Astrocyte (in vitro differentiated cells and primary cell): ENCODE measurements around the gene PCMTD2. TPM values are rescaled to one million over a fixed set of nuclear protein-coding genes. Genes with fewer than 3 reads are reported as not detected.
"Not testable (repeated sequence)": the region's sequence is repeated elsewhere in the genome, so short reads cannot be mapped to it uniquely, and the experiment has no call there.

ENCODE experiments used
- DNase-seq: peaks from one replicate; pipeline ENCODE4 v3.0.0-alpha.2; 2010; ENCODE audit warnings: low read depth
- FAIRE-seq: peaks from 2 replicates; lab custom pipeline; 2011; peaks lifted over from hg19 to GRCh38; lab: Jason Lieb, UNC
- H2AFZ ChIP-seq: 2 replicates; pipeline ENCODE4 v1.6.0; 2012; ENCODE audit warnings: low read depth, low read length, inconsistent platforms
- H3K27ac ChIP-seq: 2 replicates; pipeline ENCODE4 v1.5.1; 2011; ENCODE audit warnings: low read depth, low read length, inconsistent platforms
- H3K27me3 ChIP-seq: 2 replicates; pipeline ENCODE4 v1.6.0; 2011; ENCODE audit warnings: low read length, inconsistent platforms; ENCODE audit not compliant: insufficient read depth
- H3K36me3 ChIP-seq: 2 replicates; pipeline ENCODE4 v1.5.1; 2011; ENCODE audit warnings: low read length, inconsistent platforms; ENCODE audit not compliant: insufficient read depth
- H3K4me1 ChIP-seq: 2 replicates; pipeline ENCODE4 v1.5.1; 2011; ENCODE audit warnings: low read length, inconsistent platforms; ENCODE audit not compliant: insufficient read depth
- H3K4me2 ChIP-seq: 2 replicates; pipeline ENCODE4 v1.6.0; 2012; ENCODE audit warnings: low read length, inconsistent platforms
- H3K4me3 ChIP-seq: 2 replicates; pipeline ENCODE4 v1.5.1; 2011; ENCODE audit warnings: low read depth, mild to moderate bottlenecking, low read length, inconsistent platforms; ENCODE audit not compliant: insufficient read depth
- H3K79me2 ChIP-seq: 2 replicates; pipeline ENCODE4 v1.6.0; 2012; ENCODE audit warnings: mild to moderate bottlenecking, low read length, inconsistent platforms; ENCODE audit not compliant: insufficient read depth
- H3K9ac ChIP-seq: 2 replicates; pipeline ENCODE4 v1.6.0; 2012; ENCODE audit warnings: mild to moderate bottlenecking, low read length, inconsistent platforms
- H3K9me3 ChIP-seq: 2 replicates; pipeline ENCODE4 v1.5.1; 2012; ENCODE audit warnings: low read depth, mild to moderate bottlenecking, low read length, inconsistent platforms; ENCODE audit not compliant: insufficient read depth
- H4K20me1 ChIP-seq: 2 replicates; pipeline ENCODE4 v1.6.0; 2012; ENCODE audit warnings: low read length, inconsistent platforms; ENCODE audit not compliant: insufficient read depth
- H3K27ac Mint-ChIP-seq: one replicate; pipeline ENCODE4 v1.8.0; 2021; ENCODE audit warnings: mild to moderate bottlenecking, mixed read lengths; ENCODE audit not compliant: unreplicated experiment
- H3K27me3 Mint-ChIP-seq: one replicate; pipeline ENCODE4 v1.8.0; 2021; ENCODE audit warnings: low read depth, mixed read lengths; ENCODE audit not compliant: unreplicated experiment
- H3K36me3 Mint-ChIP-seq: one replicate; pipeline ENCODE4 v1.8.0; 2021; ENCODE audit warnings: low read depth, mixed read lengths; ENCODE audit not compliant: unreplicated experiment
- H3K4me1 Mint-ChIP-seq: one replicate; pipeline ENCODE4 v1.8.0; 2021; ENCODE audit warnings: low read depth, mixed read lengths; ENCODE audit not compliant: unreplicated experiment
- H3K4me3 Mint-ChIP-seq: one replicate; pipeline ENCODE4 v1.8.0; 2021; ENCODE audit warnings: mild to moderate bottlenecking, moderate library complexity, mixed read lengths; ENCODE audit not compliant: unreplicated experiment
- H3K9me3 Mint-ChIP-seq: one replicate; pipeline ENCODE4 v1.8.0; 2021; ENCODE audit warnings: mild to moderate bottlenecking, mixed read lengths; ENCODE audit not compliant: unreplicated experiment
- EZH2 ChIP-seq: IDR thresholded peaks from 2 replicates; pipeline ENCODE4 v1.6.1; 2012; ENCODE audit warnings: mild to moderate bottlenecking, low read length, inconsistent platforms; ENCODE audit not compliant: insufficient read depth
- total RNA-seq: library from RNA; stranded (reverse); gene quantifications from 2 replicates; pipeline ENCODE4 v1.2.1, GENCODE V29; 2021
- TF ChIP-seq, protein P1 (sequence below): IDR thresholded peaks from 2 replicates; pipeline ENCODE4 v1.5.1; 2011; ENCODE audit warnings: low read depth, mild to moderate bottlenecking, inconsistent platforms, low read length, moderate library complexity; ENCODE audit not compliant: insufficient read depth

The PCMTD2 gene
- total RNA-seq, 1 donor from 2014 or later = 40.0 TPM

DNA sequence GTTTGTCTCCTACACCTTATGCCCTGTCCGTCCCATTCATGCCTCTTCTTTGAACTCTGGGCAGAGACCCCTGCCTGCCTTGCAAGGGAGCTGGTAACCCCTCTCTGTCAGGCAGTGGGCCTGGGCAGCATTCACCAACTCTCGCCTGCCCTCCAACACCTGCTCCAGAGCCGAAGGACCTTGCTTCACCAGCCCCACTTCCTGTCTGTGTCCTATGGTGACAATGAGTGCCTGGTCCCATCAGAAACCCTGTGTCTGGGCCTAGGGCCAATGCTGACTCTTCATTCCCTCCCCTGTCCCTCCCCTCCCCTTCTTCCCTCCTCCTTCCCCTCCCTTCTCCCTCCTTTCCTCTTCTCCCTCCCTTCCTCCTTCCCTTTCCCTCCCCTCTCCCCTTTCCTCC, 22.8 kb upstream of the PCMTD2 start:
- H3K4me3 Mint-ChIP-seq = no peak overlapping the region
- no peak for TF ChIP-seq EZH2
- TF ChIP-seq, protein P1, sequence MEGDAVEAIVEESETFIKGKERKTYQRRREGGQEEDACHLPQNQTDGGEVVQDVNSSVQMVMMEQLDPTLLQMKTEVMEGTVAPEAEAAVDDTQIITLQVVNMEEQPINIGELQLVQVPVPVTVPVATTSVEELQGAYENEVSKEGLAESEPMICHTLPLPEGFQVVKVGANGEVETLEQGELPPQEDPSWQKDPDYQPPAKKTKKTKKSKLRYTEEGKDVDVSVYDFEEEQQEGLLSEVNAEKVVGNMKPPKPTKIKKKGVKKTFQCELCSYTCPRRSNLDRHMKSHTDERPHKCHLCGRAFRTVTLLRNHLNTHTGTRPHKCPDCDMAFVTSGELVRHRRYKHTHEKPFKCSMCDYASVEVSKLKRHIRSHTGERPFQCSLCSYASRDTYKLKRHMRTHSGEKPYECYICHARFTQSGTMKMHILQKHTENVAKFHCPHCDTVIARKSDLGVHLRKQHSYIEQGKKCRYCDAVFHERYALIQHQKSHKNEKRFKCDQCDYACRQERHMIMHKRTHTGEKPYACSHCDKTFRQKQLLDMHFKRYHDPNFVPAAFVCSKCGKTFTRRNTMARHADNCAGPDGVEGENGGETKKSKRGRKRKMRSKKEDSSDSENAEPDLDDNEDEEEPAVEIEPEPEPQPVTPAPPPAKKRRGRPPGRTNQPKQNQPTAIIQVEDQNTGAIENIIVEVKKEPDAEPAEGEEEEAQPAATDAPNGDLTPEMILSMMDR = no peak
- Histone ChIP-seq H3K27me3 (no peaks in the 10 kb centered on the region), H3K36me3 (no peaks in the 10 kb centered on the region), H3K4me2 (no peak overlapping the region), H3K4me1 (no peaks in the 10 kb centered on the region), H3K9me3 (no peaks in the 10 kb centered on the region), H4K20me1 (no peaks in the 10 kb centered on the region), H3K79me2 (no peaks in the 10 kb centered on the region), H3K27ac (no peak overlapping the region), H2AFZ (no peak overlapping the region), H3K9ac (no peak overlapping the region), H3K4me3 (no peak overlapping the region)
- no peak for DNase-seq
- peaks cover 22% of the 10 kb centered on the region for H3K27me3 Mint-ChIP-seq
- FAIRE-seq = no peak
- no peaks in the 10 kb centered on the region for H3K36me3 Mint-ChIP-seq
- H3K9me3 Mint-ChIP-seq = peaks cover 8% of the 10 kb centered on the region
- H3K27ac Mint-ChIP-seq = no peak overlapping the region
- no peaks in the 10 kb centered on the region for H3K4me1 Mint-ChIP-seq

DNA sequence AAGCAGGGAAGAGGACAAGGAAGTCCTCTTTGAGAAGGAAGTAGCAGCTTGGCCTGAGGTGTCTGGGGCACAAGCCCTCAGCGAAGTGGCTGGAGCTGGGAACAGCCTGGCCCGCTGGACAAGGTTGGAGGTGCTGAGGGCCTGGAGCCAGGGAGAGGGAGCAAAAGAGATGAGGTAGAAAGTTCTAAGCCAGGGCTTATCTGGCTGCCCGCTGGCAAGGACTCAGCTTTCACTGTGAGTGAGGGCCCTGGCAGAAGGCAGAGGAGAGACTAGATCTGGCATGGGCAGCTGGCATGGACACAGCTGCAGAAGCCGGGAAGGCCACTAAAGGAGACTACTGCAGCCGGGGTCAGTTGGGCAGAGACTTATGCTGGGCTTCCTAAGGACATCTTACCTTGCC, 21.8 kb upstream of the PCMTD2 start:
- no peak for TF ChIP-seq EZH2
- TF ChIP-seq, protein P1 = no peak
- H3K27ac Mint-ChIP-seq = no peak overlapping the region
- no peaks in the 10 kb centered on the region for H4K20me1 ChIP-seq

DNA sequence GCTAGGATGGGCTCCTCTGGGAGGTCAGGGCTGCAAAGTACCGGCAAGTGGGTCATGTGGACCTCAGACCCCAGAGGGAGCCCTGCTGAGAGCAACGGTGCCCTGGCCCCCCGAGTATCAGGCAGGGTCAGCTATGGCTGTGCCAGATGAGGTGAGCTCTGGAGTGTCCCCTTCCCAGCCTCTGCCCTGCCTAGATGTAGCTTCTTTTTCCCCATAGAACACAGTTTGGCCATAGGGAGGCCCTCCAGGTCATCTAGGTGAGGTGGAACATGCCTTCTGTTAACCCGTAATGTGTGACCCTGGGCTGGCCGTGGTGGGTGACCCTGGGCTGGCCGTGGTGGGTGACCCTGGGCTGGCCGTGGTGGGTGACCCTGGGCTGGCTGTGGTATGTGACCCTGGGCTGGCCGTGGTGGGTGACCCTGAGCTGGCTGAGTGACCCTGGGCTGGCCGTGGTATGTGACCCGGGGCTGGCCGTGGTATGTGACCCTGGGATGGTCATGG, 21.2 kb upstream of the PCMTD2 start:
- TF ChIP-seq EZH2 = no peak
- TF ChIP-seq, protein P1 = no peak
- Mint-ChIP-seq H3K36me3 (no peaks in the 10 kb centered on the region), H3K27me3 (peaks cover 20% of the 10 kb centered on the region), H3K4me1 (no peaks in the 10 kb centered on the region), H3K4me3 (no peak overlapping the region), H3K9me3 (peaks cover 8% of the 10 kb centered on the region), H3K27ac (no peak overlapping the region)
- no peaks in the 10 kb centered on the region for H3K79me2 ChIP-seq
- H4K20me1 ChIP-seq = no peaks in the 10 kb centered on the region
- H3K36me3 ChIP-seq = no peaks in the 10 kb centered on the region
- H3K27ac ChIP-seq = no peak overlapping the region
- DNase-seq = no peak
- no peak overlapping the region for H3K9ac ChIP-seq
- no peak overlapping the region for H3K4me3 ChIP-seq
- no peaks in the 10 kb centered on the region for H3K4me1 ChIP-seq
- no peaks in the 10 kb centered on the region for H3K27me3 ChIP-seq
- no peak overlapping the region for H3K4me2 ChIP-seq
- no peaks in the 10 kb centered on the region for H3K9me3 ChIP-seq
- FAIRE-seq = no peak
- H2AFZ ChIP-seq = no peak overlapping the region

More for the DNA sequence above, 21.8 kb upstream of the PCMTD2 start:
- Histone ChIP-seq H3K4me3 (no peak overlapping the region), H3K79me2 (no peaks in the 10 kb centered on the region), H2AFZ (no peak overlapping the region), H3K9ac (no peak overlapping the region), H3K4me2 (no peak overlapping the region), H3K27ac (no peak overlapping the region), H3K27me3 (no peaks in the 10 kb centered on the region), H3K36me3 (no peaks in the 10 kb centered on the region), H3K9me3 (no peaks in the 10 kb centered on the region), H3K4me1 (no peaks in the 10 kb centered on the region)
- H3K9me3 Mint-ChIP-seq = peaks cover 8% of the 10 kb centered on the region
- peaks cover 20% of the 10 kb centered on the region for H3K27me3 Mint-ChIP-seq
- H3K4me1 Mint-ChIP-seq = no peaks in the 10 kb centered on the region
- DNase-seq (no peak), FAIRE-seq (no peak)
- no peak overlapping the region for H3K4me3 Mint-ChIP-seq
- H3K36me3 Mint-ChIP-seq = no peaks in the 10 kb centered on the region

- peaks cover 20% of the 10 kb centered on the region for H3K27me3 Mint-ChIP-seq
- not testable (repeated sequence) for H3K79me2 ChIP-seq, H3K36me3 ChIP-seq, FAIRE-seq, H3K27me3 ChIP-seq, H3K4me1 ChIP-seq, H3K4me1 Mint-ChIP-seq, H3K4me2 ChIP-seq, H3K4me3 Mint-ChIP-seq, H3K36me3 Mint-ChIP-seq, H3K27ac ChIP-seq, H2AFZ ChIP-seq, DNase-seq, H3K9me3 Mint-ChIP-seq, H3K4me3 ChIP-seq, H3K27ac Mint-ChIP-seq, H3K9me3 ChIP-seq, H3K9ac ChIP-seq, H4K20me1 ChIP-seq
These were observed 20.5 kb upstream of the PCMTD2 start for GRCh38 chr20:64234921-64235565.
